HG03175 (cell line): ENCODE data around the gene IL4.
"Not testable (repeated sequence)": the region's sequence is repeated elsewhere in the genome, so short reads cannot be mapped to it uniquely, and the experiment has no call there.

Experiments used
- ATAC-seq: cut with Tn5 transposase; IDR thresholded peaks from one replicate; pipeline ENCODE4 v1.9.1; 2021; ENCODE audit warnings: mild to moderate bottlenecking, moderate library complexity; ENCODE audit not compliant: unreplicated experiment

Gene IL4

GRCh38 chr5:132673939-132674630, at the start of gene IL4:
Gene IL4, plus strand, starts transcription at chr5:132673989. Its CDS starts 62 bp downstream, at chr5:132674051.
- ATAC-seq: no peak

- ATAC-seq: no peak
These were observed 46.3 kb upstream of the IL4 start for GRCh38 chr5:132627470-132627869.

- ATAC-seq: no peak
These were observed 45.0 kb upstream of the IL4 start for GRCh38 chr5:132628814-132629213.

- no peak for ATAC-seq
These were observed 44.4 kb upstream of the IL4 start for GRCh38 chr5:132629230-132629944.

- not testable (repeated sequence) for ATAC-seq
These were observed 40.2 kb upstream of the IL4 start for GRCh38 chr5:132633587-132633986.

- no peak for ATAC-seq
These were observed 37.9 kb upstream of the IL4 start for GRCh38 chr5:132635873-132636272.

- ATAC-seq: no peak
These were observed 36.5 kb upstream of the IL4 start for GRCh38 chr5:132637241-132637640.

GRCh38 chr5:132639706-132640130, 34.1 kb upstream of the IL4 start:
- peak; percentile 61 for ATAC-seq

- ATAC-seq: no peak
These were observed 33.2 kb upstream of the IL4 start for GRCh38 chr5:132640613-132641012.

GRCh38 chr5:132641241-132641723, 32.5 kb upstream of the IL4 start:
- ATAC-seq: no peak

- ATAC-seq: no peak
These were observed 31.9 kb upstream of the IL4 start for GRCh38 chr5:132641841-132642240.

- ATAC-seq: no peak
These were observed 29.6 kb upstream of the IL4 start for GRCh38 chr5:132644177-132644576.

- no peak for ATAC-seq
These were observed 27.1 kb upstream of the IL4 start for GRCh38 chr5:132646583-132647266.

GRCh38 chr5:132647473-132647872, 26.3 kb upstream of the IL4 start:
- no peak for ATAC-seq

GRCh38 chr5:132648355-132648754, 25.4 kb upstream of the IL4 start:
- ATAC-seq: no peak

- no peak for ATAC-seq
These were observed 21.8 kb upstream of the IL4 start for GRCh38 chr5:132651838-132652469.

GRCh38 chr5:132653716-132654115, 20.1 kb upstream of the IL4 start:
- no peak for ATAC-seq

GRCh38 chr5:132655821-132656773, 17.7 kb upstream of the IL4 start:
- no peak for ATAC-seq

GRCh38 chr5:132656774-132657355, 16.9 kb upstream of the IL4 start:
- no peak for ATAC-seq
